KBM-7 (cell line): ENCODE data around the gene FOXO6.

Source experiments
- DNase-seq: peaks from one replicate; pipeline ENCODE4 v3.0.0-alpha.2; 2015
- in situ Hi-C: fragments of 300-500 bp; cut with MboI; formaldehyde crosslinking; loops from 2 replicates; pipeline ENCODE4 v1.14.3; 2020; ENCODE audit warnings: low sequenced_read_pairs, low pct_unique_long_range_greater_than_20kb, mixed read lengths

The FOXO6 gene

DNA sequence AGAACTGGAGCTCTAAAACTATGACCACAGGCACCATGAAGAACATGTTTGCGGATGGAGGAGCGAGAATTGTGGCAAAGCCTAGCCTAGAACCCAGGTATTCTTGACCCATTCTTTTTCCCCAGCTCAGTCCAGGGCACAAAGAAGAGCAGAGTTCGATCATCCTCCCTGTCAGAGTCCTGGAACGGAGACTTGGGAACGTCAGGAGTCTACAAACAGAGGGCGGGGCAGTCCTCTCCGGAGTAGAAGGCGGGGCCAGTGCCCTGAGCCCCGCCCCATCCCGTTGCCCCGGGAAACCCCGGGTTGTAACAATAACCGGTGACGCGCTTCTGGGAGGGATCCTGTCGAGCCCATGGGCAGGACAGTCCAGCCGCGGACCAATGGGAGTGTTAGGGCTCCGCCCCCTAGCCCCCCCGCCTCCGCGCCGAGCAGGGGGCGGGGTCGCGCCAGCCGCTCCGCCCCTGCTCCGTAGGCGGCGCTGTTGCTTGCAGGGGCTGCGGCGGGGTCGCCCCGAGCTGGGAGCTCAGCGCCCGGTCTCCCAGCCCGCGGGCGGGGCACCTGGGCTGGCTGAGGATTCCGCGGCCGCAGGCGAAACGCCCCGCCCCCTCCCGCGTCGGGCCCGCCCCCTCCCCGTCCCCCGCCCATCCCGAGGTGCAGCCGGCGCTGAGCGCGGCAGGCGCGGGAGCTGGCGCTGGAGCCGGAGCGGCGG is at the start of gene FOXO6:
Gene FOXO6 (plus strand): TSS at position 649 of the 709 bp plus-strand sequence.
- in situ Hi-C loops, result no loop called here
- peak; percentile 99 for DNase-seq

DNA sequence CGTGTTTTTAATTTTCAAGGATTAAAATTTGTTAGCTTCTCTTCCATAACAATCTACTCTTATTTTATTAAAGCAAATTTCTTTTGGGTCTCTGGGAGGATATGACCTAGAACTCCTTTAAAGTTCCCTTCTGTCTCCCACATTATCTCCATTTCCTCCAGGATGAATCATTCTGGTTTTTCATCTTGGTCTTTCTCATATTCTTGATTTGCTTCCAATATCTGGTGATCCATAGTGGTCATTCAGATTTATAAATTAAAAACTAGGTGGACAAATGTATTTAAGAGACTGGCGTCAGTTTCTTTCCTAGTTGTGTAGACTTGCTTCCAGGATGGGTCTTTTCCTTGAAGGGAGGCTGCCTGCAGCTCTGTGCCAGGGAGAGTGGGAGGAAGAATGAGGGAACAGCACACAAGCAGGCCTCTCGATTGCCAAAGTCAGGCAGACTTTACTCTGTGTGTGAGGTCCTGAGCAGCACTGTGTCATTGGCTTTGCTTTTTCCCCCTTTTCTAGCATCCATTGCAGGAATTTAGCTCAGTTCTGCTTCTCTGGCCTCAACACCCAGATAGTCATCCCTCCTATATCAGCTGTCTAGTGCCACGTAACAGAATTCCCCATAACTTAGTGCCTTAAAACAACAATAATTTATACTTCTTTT is 48.1 kb upstream of the FOXO6 start:
- in situ Hi-C loops, result no loop called here
- no peak for DNase-seq

DNA sequence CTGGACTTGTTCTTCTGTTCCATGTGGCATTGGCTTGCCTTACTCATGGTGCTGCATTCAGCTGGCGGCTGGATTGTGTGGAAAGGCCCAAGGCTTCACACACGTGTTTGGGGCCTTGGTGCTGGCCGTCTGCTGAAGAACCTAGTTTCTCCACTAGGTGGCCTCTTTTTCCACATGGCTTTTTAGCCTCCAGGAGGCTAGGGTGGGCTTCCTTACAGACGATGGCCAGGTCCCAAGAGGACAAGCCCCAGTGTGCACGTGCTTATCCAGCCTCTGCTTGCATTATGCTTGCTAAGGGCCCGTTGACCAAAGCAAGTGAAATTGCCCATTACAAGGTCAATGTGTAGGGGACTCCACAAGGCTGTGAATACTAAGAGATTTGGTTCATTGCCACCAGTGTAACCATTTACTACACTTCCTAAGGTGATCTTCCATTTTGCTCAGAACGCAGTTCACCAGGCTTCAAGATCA is 47.5 kb upstream of the FOXO6 start:
- in situ Hi-C loops, result no loop called here

DNA sequence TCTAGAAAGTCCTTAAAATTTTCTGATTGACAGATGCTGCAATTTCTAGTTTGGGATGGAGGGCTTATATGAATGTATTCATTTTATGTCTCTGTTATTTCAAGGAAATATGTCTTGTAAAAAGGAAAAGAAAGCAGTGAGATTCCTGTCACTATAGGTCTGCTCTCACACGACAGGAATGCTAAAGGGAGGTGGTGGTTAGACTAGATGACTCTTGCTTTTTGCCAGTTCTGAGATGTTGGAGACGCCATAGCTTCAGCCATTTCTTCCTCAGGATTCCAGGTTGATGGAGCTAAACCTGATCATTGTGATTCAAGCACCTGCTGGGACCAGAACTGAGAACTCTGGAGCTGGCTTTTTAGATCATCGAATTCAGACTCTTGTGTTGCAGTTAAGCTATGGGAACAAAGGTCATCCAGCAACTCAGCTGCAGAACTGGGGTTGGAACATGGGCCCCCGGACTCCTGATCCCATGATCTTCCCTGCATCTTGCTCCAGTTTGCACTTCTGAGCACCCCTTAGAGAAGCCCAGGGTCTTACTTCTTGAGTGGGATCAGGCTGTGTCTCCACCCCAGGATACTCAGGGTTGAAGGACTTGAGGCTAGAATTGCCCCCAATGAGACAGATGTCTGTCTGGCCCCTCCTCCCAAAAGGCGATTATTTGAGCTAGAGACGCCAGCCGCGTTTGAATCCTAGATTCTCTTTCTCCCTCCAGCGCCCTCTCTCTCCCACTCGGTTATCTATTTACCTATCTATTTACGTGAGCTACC is 46.7 kb upstream of the FOXO6 start:
- in situ Hi-C loops, result no loop called here
- DNase-seq, result no peak

More for the DNA sequence above, 47.5 kb upstream of the FOXO6 start:
- peak; percentile 53 for DNase-seq

DNA sequence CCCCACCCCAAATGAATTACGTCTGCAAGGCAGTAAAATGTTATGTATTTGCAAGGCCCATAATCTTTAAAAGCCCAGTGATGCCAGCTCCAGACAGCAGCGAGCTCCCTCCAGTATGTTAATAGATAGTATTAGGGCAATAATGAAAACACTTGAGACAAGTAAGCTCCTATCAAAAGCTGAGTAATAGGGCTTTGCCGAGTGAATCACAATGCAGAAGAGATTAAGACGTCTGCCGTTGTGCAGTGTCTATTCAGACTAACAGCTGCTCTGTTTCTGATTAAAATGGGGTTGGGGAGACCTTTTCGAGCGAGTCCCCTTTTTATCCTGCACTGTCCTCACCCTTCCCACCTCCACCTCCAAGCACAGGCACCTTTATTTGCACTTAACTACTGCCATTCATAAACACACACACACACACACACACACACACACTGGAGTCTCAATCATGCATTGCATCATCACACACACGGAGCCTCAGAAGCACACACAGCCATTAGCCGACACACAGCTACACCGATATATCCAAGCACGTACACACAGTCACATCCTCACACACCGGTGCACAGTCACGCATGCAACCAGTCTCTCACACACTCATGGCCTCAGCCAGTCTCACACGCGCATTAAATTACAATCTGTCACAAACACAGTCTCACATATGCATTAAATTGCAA is 46.0 kb upstream of the FOXO6 start:
- DNase-seq, result no peak
- in situ Hi-C loops, result no loop called here

DNA sequence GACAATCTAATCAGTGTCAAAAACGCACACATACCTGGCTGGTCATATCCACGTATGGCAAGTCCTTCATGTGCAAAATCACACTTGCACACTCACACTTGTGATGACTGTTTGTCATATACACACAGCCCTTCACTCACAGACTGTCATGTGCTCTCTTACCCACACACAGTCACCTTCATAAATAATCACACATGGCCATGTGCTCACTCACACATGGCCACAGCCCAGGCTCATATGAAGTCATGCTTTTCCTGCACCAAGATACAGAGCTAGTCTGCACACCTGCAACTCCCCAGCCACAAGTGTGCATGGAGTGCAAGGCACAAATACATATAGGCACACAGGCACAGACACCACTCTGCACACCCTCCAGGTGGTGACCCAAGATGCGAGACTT is 45.4 kb upstream of the FOXO6 start:
- in situ Hi-C loops, result no loop called here
- DNase-seq, result no peak

DNA sequence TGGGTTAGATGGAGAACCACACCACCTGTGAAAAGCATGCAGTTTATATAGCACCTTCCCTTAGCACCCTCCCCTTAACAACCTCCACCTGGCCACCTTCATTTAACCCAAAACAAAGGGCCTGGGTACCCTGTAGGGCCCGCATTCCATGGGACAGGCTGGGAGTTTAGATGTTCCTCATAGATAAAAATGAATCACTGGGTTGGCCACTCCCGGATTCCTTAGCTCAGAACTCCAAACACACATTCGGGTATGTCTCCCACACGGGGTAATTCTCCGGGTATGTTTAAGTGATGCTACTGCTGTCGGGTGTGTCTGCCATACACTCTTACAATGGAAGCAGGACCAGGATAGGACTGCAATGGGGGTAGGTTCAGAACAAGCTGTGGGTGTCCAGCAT is 43.9 kb upstream of the FOXO6 start:
- no peak for DNase-seq
- in situ Hi-C loops, result no loop called here

DNA sequence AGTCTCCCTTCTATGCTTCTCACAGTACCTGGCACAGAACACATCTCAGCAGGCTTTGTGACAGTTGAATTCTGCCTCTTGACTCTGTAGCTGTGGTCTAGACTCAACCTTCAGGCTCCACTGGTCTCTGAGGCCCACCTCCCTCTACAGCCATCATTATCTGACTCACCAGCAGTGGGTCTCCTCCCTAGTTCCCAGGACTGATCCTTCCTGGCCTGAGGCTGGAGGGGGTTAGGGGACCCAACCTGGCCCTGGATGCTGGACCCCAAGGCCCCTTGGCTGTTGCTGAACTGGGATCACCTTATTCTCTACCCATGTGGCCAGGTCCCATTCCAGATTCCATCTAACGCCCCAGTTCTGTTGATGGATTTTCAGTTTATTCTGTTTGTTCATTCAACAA is 43.1 kb upstream of the FOXO6 start:
- no peak for DNase-seq
- in situ Hi-C loops, result no loop called here

DNA sequence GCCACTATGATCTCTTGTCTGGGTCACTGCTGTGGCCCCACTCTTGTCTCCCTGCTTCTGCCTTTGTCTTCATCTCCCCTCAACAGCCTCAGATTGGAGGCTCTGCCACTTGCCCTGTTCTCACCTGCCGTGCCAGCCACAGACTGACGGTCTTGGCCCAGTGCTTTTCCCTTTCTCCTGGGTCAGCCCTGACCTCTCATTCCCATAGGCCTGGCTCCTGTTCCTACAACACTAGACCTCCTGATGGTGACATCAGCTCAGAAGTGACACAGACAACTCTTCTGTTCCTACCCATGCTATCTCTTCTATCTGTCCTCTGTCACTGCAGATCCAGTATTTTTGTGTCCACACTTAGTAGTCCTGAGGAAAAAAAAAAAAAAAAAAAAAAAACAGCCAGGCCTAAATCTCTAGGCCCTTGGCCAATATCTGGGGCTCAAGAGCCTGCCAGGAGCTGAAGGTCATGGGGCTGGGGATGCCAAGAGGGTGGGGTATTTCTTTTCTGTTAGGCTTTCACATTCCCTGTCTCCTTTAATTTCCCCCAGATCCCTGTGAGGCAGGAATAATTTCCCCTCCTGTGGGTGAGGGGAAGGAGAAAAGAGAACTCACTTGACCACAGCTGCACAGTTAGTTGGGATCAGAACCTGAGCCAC is 42.0 kb upstream of the FOXO6 start:
- in situ Hi-C loops, result no loop called here

DNA sequence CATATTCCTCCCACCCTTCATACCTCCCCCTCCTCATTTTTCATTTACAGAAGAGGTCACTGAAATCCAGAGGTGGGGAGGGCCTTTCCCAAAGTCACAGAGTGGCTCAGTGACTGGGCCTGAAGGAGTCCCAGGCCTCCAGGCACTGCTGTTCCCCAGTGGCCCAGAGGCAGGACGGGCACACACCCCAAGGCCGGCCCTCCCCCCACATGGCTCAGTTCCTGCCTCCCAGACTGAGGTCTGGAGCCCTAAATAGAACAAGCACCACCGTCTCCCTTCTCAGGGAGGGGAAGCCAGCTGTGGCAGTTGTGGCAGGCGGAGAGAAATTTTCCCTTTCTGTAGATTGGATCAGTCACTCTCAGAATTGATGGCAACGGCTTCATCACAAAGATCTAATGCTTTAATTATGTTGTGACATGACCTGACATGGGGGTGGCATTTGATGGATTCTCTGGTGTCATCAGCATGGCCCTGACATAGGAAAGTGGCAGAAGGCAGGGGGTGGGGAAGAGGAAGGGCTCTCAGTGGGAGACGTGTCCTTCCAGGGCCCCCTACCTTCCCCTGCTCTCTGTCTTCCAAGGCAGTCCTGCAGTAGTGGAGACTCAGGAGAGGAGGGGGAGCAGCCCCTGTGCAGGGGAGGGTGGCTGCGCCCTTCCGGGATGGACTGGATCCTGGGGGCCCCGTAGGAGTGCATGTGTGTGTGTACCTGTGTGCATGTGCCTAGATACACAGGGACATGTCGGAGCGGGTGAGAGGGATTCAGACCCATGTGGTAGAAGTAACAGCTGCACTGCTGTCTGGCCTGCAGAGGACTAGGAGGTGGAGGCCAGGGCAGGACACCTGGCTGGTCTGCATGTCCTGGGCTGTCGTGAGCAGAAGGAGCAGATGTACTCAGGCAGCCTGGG is 41.2 kb upstream of the FOXO6 start:
- in situ Hi-C loops, result loop anchor here (10.0 kb wide), 1 partner anchor 95 kb away; no protein-coding TSS in a partner anchor
- DNase-seq, result peak; percentile 25

More for the DNA sequence above, 42.0 kb upstream of the FOXO6 start:
- no peak for DNase-seq

DNA sequence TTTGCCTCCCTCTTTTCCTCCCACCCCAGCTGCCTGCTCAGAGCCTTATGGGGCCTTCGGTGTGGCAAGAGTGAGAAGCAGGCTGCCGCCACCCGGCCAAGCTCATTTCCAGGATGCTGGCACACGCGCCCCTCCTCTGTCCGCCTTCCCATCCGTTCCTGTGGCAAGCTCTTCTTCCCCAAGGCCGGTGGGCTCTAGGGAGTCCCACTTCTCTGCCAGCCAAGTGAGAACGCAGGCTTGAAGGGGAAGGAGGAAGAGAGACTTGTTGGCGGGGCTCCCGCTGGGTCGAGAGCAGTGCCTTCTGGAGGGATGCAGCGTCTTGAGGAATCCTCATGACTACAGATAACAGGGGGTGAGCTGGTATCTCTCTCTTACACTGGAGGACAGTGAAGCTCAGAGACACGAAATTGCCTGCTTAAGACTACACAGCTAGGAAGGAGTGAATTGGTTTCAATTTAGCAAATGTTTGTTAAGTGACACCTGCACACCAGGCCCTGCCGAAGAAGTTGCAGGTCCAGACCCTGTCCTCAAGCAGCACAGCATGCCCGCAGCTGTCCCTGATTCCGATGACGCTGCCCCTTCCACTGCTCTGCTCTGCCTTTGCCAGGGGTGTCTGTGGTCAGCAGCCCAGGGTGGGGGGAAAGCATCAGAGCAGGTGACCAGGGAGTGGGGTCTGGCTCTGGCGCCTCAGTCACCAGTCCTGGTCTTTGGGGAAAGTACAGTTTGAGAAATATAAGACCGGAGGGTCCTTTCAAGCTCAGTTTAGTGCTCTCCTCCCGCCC is 40.1 kb upstream of the FOXO6 start:
- in situ Hi-C loops, result loop anchor here (10.0 kb wide), 1 partner anchor 94 kb away; no protein-coding TSS in a partner anchor
- DNase-seq, result no peak

DNA sequence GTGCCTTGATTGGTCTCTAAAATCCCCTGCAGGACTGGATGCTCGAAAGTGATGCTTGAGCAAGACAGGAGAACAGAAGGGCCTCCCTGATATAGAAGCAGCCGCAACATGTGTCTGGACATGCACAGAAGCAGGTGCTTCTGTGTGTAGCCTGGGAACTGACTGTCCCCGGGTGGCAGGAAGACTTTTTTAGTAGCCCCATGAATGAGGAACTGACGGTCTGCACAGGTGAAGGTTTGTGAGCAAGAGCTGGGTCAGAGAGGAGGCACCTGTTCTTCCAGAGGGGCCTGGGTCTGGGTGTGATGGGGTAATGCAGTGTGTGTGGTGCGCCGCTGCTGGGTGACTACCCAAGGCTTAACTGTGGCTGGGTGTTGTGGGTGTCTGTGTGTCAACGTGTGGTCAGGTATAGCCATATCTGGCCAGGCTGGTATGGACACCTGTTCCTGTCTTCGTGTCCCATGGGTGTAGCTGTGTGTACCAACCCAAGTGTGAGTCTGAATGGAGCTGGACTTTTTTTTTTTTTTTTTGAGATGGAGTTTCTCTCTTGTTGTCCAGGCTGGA is 39.1 kb upstream of the FOXO6 start:
- in situ Hi-C loops, result loop anchor here (10.0 kb wide), 1 partner anchor 93 kb away; no protein-coding TSS in a partner anchor
- DNase-seq, result no peak

DNA sequence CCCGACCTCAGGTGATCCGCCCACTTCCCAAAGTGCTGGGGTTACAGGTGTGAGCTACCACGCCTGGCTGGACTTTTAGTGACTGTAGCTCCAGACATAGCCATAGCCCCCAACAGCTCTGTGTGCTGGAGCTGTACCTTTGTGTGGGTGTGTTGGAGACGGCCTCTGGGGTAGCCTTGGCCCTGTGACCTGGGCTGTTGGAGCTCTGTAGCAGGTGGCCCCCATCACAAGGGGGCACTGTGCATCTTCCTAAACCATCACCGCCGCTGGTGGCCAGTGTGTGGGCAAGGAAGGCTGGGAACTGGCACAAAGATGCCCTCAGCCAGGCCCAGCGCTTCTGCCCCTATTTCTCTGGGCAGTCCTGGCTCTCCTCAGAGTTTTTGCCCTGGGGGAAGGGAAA is 38.4 kb upstream of the FOXO6 start:
- peak; percentile 74 for DNase-seq
- in situ Hi-C loops, result loop anchor here (10.0 kb wide), 1 partner anchor 92 kb away; no protein-coding TSS in a partner anchor

DNA sequence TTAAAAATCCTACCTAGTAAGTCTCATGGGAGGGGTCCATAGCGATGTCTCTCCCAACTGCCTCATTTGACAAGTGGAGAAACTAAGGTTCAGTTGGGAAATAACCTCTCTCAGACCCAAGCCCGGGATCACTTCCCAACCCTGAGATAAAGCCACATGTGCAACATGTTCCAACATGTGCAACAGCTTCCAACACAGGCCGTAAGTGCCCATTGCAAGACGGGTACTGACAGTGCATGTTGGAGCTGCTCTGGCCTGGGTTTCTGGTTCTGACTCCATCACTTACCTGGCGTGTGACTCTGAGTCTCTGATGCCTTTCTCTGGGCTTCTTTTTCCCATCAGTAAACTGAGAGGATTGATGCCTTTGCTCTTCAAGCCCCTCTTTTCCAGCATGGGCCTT is 38.0 kb upstream of the FOXO6 start:
- in situ Hi-C loops, result loop anchor here (10.0 kb wide), 1 partner anchor 92 kb away; no protein-coding TSS in a partner anchor
- no peak for DNase-seq

DNA sequence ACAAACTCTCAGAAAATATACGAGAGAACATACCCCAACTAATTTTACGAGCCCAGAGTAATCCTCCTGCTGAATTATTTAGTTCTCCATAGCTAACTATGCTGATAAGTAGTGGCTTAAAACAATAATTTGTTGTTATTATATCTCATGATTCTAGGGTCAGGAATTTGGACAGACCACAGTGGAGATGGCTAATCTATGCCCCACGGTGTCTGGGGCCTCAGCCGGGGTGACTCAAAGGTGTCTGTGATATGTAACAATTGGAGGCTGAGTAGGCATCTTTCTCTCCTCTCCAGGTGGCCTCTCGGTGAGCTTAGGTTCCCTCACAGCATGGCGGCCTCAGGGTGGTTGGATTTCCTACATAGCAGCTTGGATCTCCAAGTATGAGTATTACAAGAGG is 35.4 kb upstream of the FOXO6 start:
- DNase-seq, result no peak
- in situ Hi-C loops, result loop anchor here (10.0 kb wide), 1 partner anchor 89 kb away; no protein-coding TSS in a partner anchor

DNA sequence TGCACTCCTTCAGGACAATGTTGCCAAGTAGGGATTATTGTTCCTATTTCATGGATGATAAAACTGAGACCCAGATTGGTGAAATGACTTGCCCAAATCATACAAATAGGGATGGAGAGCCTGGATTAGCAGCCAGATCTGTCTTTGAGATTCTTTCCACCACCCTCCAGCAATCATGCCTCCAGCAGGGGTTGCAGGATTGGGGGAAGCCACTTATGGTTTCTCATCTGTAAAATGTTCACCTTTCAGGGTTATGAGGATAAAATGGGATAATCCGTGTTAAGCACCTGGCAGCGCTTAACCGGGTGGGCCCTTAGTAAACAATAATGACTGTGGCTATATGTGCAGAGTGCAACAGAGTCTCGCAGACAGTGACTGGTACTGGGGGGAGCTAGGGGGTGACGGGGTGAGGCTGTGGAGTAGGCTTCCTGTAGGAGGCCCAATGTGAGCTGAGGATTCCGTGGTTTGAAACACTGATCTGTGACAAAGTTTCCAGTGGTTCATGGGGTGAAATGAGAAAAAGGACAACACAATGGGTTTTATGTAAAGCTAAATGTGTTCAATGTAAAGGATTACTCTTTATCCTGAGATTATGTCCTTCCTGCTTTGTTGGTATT is 33.7 kb upstream of the FOXO6 start:
- DNase-seq, result no peak
- in situ Hi-C loops, result loop anchor here (10.0 kb wide), 1 partner anchor 87 kb away; no protein-coding TSS in a partner anchor
